ENCODE data around the gene NR2C2. TPM values are rescaled to one million over a fixed set of nuclear protein-coding genes. Genes with fewer than 3 reads are reported as not detected.
A peak's percentile ranks its signal among the peaks of the same experiment; 100 is the strongest.

Gene NR2C2
- total RNA-seq, 1 experiment from 2014 or later = 6.9 TPM

DNA sequence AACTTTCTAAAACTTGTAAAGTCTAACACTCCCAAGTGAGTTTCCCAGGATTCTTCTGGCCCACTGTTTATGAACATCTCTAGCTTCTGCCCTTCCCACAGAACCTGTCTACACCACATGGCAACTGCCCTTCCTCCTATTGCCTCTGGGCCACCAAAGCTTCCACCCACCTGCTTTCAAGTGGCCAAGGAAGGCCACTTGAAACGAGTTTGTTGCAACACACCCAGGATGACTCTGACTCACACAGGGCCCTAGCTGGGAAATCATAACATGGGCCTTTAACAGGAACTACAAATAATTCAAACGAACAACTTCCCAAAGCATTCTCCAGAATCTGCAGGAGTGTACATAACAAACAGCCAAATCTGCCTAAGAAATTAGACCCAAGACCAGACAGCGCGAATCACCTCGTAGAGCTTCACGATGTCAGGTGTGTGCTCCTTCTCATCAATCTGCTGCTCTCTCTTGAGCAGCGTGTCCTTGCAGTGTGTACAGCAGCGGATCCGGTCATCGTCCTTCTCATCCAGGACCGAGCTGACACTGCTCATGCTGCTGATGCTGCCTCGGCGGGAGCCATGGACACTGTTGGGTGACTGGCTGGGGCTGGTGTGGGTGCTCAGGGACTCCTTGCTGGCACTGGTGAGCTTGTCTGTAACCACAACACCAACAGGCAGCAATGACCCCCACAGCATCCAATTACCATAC lies 134.7 kb downstream of the NR2C2 start:
- in situ Hi-C loops (cut with HindIII; ENCODE audit: low sequenced_read_pairs) = no loop called here
- DNase-seq (ENCODE audit: low spot score) = no peak

DNA sequence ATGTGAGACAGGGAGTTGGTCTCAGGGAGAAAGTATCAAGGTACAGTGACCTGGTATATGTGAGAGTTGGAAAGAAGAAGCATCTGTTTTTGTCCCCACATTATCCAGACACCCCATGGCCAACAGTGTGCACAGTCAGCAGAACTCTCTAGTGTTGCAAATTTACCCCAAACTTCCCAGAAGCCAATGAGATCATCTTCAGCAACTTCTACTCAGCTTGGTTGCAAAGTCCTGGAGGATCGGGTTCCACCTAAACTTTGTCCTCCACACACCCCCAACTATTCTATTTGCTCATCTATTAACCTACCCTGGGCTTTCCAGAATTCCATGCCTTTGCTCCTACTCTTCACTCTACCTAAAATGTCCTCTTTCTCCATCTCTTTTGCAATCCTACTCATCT lies 135.9 kb downstream of the NR2C2 start:
- DNase-seq (ENCODE audit: low spot score) = no peak
- in situ Hi-C loops (cut with HindIII; ENCODE audit: low sequenced_read_pairs) = no loop called here

DNA sequence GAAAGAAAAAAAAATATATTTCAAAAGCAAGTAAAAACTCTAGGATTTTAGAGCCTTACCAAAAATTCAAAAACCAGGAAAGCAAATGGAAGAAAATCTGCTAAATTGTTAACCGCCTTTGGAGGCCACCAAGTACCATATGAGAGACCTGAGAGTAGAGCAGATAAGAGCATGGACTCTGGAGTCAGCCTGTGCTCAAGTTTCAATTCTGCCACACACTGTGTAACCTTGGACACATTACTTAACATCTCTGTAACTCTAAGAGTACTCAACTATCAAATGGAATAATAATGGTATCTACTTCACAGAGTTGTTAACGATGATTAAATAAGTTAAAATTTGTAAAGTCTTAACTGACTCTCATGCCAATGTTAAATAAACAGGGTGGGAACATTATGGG lies 138.9 kb downstream of the NR2C2 start:
- no peak for DNase-seq (ENCODE audit: low spot score)
- in situ Hi-C loops (cut with HindIII; ENCODE audit: low sequenced_read_pairs) = no loop called here

DNA sequence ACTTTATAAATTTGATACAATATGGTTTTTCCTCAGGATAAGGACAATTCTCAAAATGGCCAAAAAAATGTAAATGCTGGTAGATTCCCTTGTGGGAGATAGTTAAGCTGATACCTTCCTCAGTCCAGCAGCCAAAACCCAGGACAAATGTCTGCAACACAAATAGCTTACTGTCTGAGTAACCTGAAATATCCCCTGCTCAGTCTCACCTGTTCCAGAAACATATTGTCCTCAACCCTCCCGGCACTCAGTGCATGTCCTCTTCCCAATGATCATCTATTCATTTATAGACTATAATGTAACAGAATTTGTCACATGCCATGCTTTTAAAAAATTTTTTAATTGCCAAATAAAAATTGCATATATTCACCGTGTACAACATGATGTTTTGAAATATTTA lies 139.3 kb downstream of the NR2C2 start:
- no peak for DNase-seq (ENCODE audit: low spot score)
- in situ Hi-C loops (cut with HindIII; ENCODE audit: low sequenced_read_pairs) = no loop called here

DNA sequence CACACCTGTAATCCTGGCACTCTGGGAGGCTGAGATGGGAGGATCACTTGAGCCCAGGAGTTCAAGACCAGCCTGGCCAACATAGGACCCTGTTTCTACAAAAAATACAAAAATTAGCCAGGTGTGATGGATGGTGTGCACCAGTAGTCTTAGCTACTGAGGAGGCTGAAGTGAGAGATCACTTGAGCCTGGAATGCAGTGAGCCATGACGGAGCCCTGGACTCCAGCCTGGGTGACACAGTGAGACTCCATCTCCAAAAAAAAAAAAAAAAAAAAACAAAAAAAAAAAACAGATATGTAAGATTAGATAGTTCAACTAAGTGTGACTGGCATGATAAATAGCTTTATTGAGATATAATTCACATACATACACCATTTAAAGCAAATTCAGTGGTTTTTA lies 141.8 kb downstream of the NR2C2 start:
- in situ Hi-C loops (cut with HindIII; ENCODE audit: low sequenced_read_pairs) = no loop called here
- no peak for DNase-seq (ENCODE audit: low spot score)

DNA sequence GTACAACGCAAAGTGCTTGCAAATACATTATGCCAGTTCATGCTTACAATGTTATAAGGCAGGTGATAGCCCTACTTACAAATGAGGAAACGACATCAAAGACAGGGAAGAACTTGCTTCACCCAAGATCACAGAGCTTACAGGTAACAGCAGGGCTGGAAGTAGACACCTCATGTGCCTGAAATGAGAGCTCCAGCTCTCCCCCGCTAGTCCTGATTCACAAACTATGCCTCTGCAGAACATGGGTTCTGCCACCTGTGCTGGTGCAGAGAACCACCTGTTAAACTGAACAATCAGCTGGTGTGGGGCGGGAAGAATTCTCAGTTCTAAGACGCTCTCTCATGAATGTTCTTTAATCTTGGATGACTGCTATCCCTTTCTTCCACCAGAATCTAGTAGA lies 144.2 kb downstream of the NR2C2 start:
- in situ Hi-C loops (cut with HindIII; ENCODE audit: low sequenced_read_pairs) = no loop called here
- DNase-seq (ENCODE audit: low spot score) = no peak

DNA sequence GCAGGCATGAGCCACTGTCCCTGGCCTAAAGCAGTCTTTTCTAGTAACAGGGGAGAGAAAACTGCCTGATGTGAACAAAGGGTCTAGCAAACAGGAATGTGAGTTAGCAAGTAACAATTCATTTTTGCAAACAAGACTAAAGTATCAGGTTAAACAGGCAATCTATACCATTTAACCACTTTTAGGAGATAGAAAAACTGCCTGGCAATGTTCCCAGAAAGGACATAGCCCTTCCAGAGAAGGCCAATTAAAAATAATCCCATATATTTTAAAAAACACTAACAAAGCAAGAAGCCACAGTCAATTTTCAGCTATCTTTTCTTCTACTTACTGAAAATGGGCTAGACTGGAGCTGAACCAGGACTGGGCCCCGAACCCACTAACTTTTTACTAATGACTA lies 145.3 kb downstream of the NR2C2 start:
- DNase-seq (ENCODE audit: low spot score) = no peak
- in situ Hi-C loops (cut with HindIII; ENCODE audit: low sequenced_read_pairs) = no loop called here

DNA sequence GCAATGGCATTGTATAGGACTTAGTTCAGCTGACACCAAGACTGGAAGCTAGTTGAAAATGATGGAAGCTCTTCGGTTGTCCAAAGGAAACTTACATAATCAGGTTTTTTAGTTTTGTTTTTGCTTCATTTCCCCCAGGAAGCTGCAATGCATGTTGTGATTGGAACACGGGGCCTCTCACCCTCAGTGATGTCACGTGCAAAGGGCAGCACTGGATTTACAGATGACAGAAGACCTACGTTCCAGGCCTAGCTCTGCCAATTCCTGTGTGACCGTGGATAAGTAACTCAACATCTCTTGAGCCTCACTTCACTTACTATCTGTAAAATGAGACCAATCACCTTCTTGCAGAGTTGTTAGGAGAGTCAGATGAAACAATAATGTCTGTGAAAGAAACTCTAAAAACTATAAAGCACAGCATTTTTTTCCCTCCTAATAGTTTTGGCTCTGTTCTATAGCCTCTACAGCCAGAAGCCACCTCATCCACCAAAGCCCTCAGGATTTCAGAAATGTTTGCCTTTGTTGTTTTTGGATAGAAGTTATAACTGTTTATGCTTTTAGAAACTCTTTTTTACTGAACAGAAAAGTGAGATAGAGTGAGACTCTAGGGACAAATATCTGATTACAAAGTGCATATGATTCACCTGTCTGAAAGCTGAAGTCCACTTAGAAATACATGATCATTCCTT lies 146.9 kb downstream of the NR2C2 start:
- in situ Hi-C loops (cut with HindIII; ENCODE audit: low sequenced_read_pairs) = no loop called here
- no peak for DNase-seq (ENCODE audit: low spot score)

DNA sequence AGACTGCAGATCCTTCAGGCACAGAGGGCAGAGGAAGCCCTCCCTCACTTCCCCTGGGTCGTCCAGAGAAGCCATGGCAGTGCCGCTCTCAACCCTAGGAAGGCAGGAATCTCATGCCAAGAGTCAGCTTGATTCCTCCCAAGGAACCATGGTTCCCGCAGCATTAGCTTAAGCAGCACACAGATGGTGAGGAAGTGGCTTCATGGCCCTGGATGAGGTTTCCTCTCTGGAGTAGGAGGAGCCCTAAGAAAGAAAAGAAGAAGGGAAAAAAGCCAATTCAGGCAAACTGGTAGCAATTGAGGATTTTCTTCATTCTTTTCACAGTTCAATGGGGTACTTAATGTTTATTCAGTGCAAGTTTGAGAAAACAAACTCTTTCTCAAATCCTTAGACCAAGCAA lies 148.7 kb downstream of the NR2C2 start:
- in situ Hi-C loops (cut with HindIII; ENCODE audit: low sequenced_read_pairs) = no loop called here
- peak; percentile 13 for DNase-seq (ENCODE audit: low spot score)

DNA sequence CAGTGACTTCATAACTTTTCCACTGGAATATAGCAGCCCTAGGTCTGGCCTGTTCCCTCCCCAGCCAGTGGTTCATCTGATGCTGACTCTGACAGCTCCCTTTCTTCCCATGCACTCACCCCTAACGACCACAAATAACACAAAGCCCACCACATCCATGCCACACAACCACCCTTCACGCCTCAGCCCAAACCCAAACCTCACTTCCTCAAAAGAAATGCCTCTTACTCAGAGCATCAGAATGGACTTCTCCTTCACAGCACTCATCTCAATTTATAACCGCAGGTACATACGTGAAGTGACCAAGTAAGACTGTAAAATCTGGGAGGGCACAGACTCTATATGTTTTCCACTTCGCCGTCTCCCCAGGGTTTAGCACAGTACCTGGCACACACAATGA lies 150.5 kb downstream of the NR2C2 start:
- in situ Hi-C loops (cut with HindIII; ENCODE audit: low sequenced_read_pairs) = no loop called here
- no peak for DNase-seq (ENCODE audit: low spot score)

Other genes starting within 250 kb of the NR2C2 start
- 0.25 and 0.58 TPM in 2 replicates for gene FGD5, start 128.6 kb upstream of the NR2C2 start, total RNA-seq (2014; rRNA removed; shearing (Covaris generic))
- 29.8 and 46.4 TPM in 2 replicates for gene MRPS25, start 117.7 kb downstream of the NR2C2 start, total RNA-seq (2014; rRNA removed; shearing (Covaris generic))
- gene RBSN, start 151.6 kb downstream of the NR2C2 start, total RNA-seq (2014; rRNA removed; shearing (Covaris generic)) = 21.7 and 23.3 TPM in 2 replicates